HEK293 (cell line): ENCODE results near the gene HIVEP2.

ENCODE experiments used
- CTCF ChIA-PET: fragments of 350-600 bp; formaldehyde crosslinking; extraction: SDS; loops from one replicate; lab custom pipeline; 2021; ENCODE audit warnings: antibody characterized with exemption; lab: Yijun Ruan, JAX
- POLR2A ChIA-PET: fragments of 300-600 bp; formaldehyde crosslinking; extraction: SDS; loops from one replicate; lab custom pipeline; 2020; ENCODE audit warnings: antibody characterized with exemption, inconsistent platforms; lab: Yijun Ruan, JAX
- H3K27ac ChIP-seq: fragments of 200-500 bp; sonication (Bioruptor generic); 2 replicates; pipeline ENCODE4 v1.5.1; 2014; ENCODE audit warnings: low read depth, low read length, control low read depth, inconsistent platforms; ENCODE audit errors: extremely low read depth
- H3K36me3 ChIP-seq, 2 experiments: fragments of 200-500 bp in 1 of 2; sonication (Bioruptor generic) in 1 of 2; 1 replicate in 1 of 2; 2 replicates in 1 of 2; pipeline ENCODE4 v1.5.1; 2014 to 2017; ENCODE audit warnings: inconsistent platforms in 2 of 2, low read length in 2 of 2; ENCODE audit not compliant: control insufficient read depth in 2 of 2, insufficient read depth in 1 of 2
- H3K4me1 ChIP-seq: fragments of 200-500 bp; sonication (Bioruptor generic); 2 replicates; pipeline ENCODE4 v1.5.1; 2014; ENCODE audit warnings: mild to moderate bottlenecking, low read length, inconsistent platforms; ENCODE audit not compliant: control insufficient read depth, insufficient read depth
- H3K4me3 ChIP-seq: 2 replicates; pipeline ENCODE4 v1.5.1; 2011; ENCODE audit warnings: low read depth, mild to moderate bottlenecking, control low read depth, low read length, moderate library complexity
- H3K9me3 ChIP-seq: fragments of 200-500 bp; sonication (Bioruptor generic); 2 replicates; pipeline ENCODE4 v1.5.1; 2014; ENCODE audit warnings: low read depth, low read length, inconsistent platforms; ENCODE audit not compliant: control insufficient read depth, insufficient read depth
- EGR2 ChIP-seq: fragments of 450-650 bp; formaldehyde crosslinking; IDR thresholded peaks from 2 replicates; pipeline ENCODE4 v1.5.1; 2016; ENCODE audit warnings: low read depth, missing biosample characterization, missing genetic modification characterization
- ELK4 ChIP-seq: IDR thresholded peaks from 2 replicates; pipeline ENCODE4 v1.6.1; 2011; ENCODE audit warnings: mild to moderate bottlenecking, low read depth, low read length, borderline replicate concordance
- FEZF1 ChIP-seq: fragments of 450-650 bp; formaldehyde crosslinking; IDR thresholded peaks from 2 replicates; pipeline ENCODE4 v1.5.1; 2016; ENCODE audit warnings: missing biosample characterization, missing genetic modification characterization
- GLIS2 ChIP-seq: fragments of 450-650 bp; formaldehyde crosslinking; IDR thresholded peaks from 2 replicates; pipeline ENCODE4 v1.5.1; 2016; ENCODE audit warnings: missing biosample characterization, missing genetic modification characterization
- INSM2 ChIP-seq: fragments of 450-650 bp; formaldehyde crosslinking; IDR thresholded peaks from 2 replicates; pipeline ENCODE4 v1.5.1; 2016; ENCODE audit warnings: missing biosample characterization, missing genetic modification characterization
- MZF1 ChIP-seq: fragments of 450-650 bp; formaldehyde crosslinking; IDR thresholded peaks from 2 replicates; pipeline ENCODE4 v1.5.1; 2017; ENCODE audit warnings: missing biosample characterization, missing genetic modification characterization, borderline replicate concordance
- REPIN1 ChIP-seq: fragments of 450-650 bp; formaldehyde crosslinking; IDR thresholded peaks from 2 replicates; pipeline ENCODE4 v1.5.1; 2017; ENCODE audit warnings: missing biosample characterization, missing genetic modification characterization, low read depth
- SP7 ChIP-seq: fragments of 450-650 bp; formaldehyde crosslinking; IDR thresholded peaks from 2 replicates; pipeline ENCODE4 v1.5.1; 2016; ENCODE audit warnings: missing biosample characterization, missing genetic modification characterization
- TCF7L2 ChIP-seq: IDR thresholded peaks from 2 replicates; pipeline ENCODE4 v1.6.1; 2011; ENCODE audit warnings: low read depth, mild to moderate bottlenecking, inconsistent platforms, low read length, moderate library complexity, borderline replicate concordance
- ZBTB21 ChIP-seq: fragments of 450-650 bp; formaldehyde crosslinking; IDR thresholded peaks from 2 replicates; pipeline ENCODE4 v1.5.1; 2017; ENCODE audit warnings: missing biosample characterization, missing genetic modification characterization
- ZBTB7A ChIP-seq: fragments of 450-650 bp; formaldehyde crosslinking; IDR thresholded peaks from 2 replicates; pipeline ENCODE4 v1.5.1; 2016; ENCODE audit warnings: low read depth, missing biosample characterization, missing genetic modification characterization
- ZFP3 ChIP-seq: fragments of 450-650 bp; formaldehyde crosslinking; IDR thresholded peaks from 2 replicates; pipeline ENCODE4 v1.5.1; 2016; ENCODE audit warnings: low read depth, missing biosample characterization, missing genetic modification characterization
- ZFP69B ChIP-seq: fragments of 450-650 bp; formaldehyde crosslinking; IDR thresholded peaks from 2 replicates; pipeline ENCODE4 v1.5.1; 2016; ENCODE audit warnings: missing biosample characterization, missing genetic modification characterization
- ZNF19 ChIP-seq: fragments of 450-650 bp; formaldehyde crosslinking; IDR thresholded peaks from 2 replicates; pipeline ENCODE4; 2016; ENCODE audit warnings: missing biosample characterization, missing genetic modification characterization, low read depth
- ZNF2 ChIP-seq: fragments of 450-650 bp; formaldehyde crosslinking; IDR thresholded peaks from 2 replicates; pipeline ENCODE4 v1.5.1; 2016; ENCODE audit warnings: missing biosample characterization, missing genetic modification characterization
- ZNF24 ChIP-seq: fragments of 450-650 bp; formaldehyde crosslinking; IDR thresholded peaks from 2 replicates; pipeline ENCODE4 v1.5.1; 2016; ENCODE audit warnings: missing biosample characterization, missing genetic modification characterization
- ZNF362 ChIP-seq: fragments of 450-650 bp; formaldehyde crosslinking; IDR thresholded peaks from 2 replicates; pipeline ENCODE4 v1.5.1; 2016; ENCODE audit warnings: missing biosample characterization, missing genetic modification characterization
- ZNF366 ChIP-seq: fragments of 450-650 bp; formaldehyde crosslinking; conservative IDR thresholded peaks from 2 replicates; pipeline ENCODE4 v1.5.1; 2016; ENCODE audit warnings: missing biosample characterization, missing genetic modification characterization
- ZNF37A ChIP-seq: fragments of 450-650 bp; IDR thresholded peaks from 2 replicates; pipeline ENCODE4 v1.5.1; 2018; ENCODE audit warnings: missing biosample characterization, missing genetic modification characterization
- ZNF488 ChIP-seq: fragments of 450-650 bp; formaldehyde crosslinking; IDR thresholded peaks from 2 replicates; pipeline ENCODE4 v1.5.1; 2016; ENCODE audit warnings: missing biosample characterization, missing genetic modification characterization
- ZNF513 ChIP-seq: fragments of 450-650 bp; IDR thresholded peaks from 2 replicates; pipeline ENCODE4 v1.5.1; 2018; ENCODE audit warnings: missing biosample characterization, missing genetic modification characterization
- ZNF544 ChIP-seq: fragments of 450-650 bp; formaldehyde crosslinking; IDR thresholded peaks from 2 replicates; pipeline ENCODE4 v1.5.0; 2017; ENCODE audit warnings: missing biosample characterization, missing genetic modification characterization
- ZNF585B ChIP-seq: fragments of 450-650 bp; formaldehyde crosslinking; IDR thresholded peaks from 2 replicates; pipeline ENCODE4 v1.5.1; 2016; ENCODE audit warnings: missing biosample characterization, missing genetic modification characterization
- ZNF664 ChIP-seq: fragments of 450-650 bp; formaldehyde crosslinking; IDR thresholded peaks from 2 replicates; pipeline ENCODE4 v1.5.1; 2016; ENCODE audit warnings: missing biosample characterization, missing genetic modification characterization
- ZNF677 ChIP-seq: fragments of 450-650 bp; IDR thresholded peaks from 2 replicates; pipeline ENCODE4 v1.5.0; 2018; ENCODE audit warnings: missing biosample characterization, mild to moderate bottlenecking, missing genetic modification characterization, moderate library complexity
- ZNF76 ChIP-seq: fragments of 450-650 bp; formaldehyde crosslinking; IDR thresholded peaks from 2 replicates; pipeline ENCODE4; 2016; ENCODE audit warnings: low read depth, missing biosample characterization, missing genetic modification characterization, borderline replicate concordance
- ZNF792 ChIP-seq: fragments of 450-650 bp; formaldehyde crosslinking; IDR thresholded peaks from 2 replicates; pipeline ENCODE4 v1.5.1; 2016; ENCODE audit warnings: missing biosample characterization, missing genetic modification characterization
- ZSCAN30 ChIP-seq: fragments of 450-650 bp; IDR thresholded peaks from 2 replicates; pipeline ENCODE4 v1.5.1; 2018; ENCODE audit warnings: missing biosample characterization, mild to moderate bottlenecking, missing genetic modification characterization, moderate library complexity
- ZSCAN5A ChIP-seq: fragments of 450-650 bp; formaldehyde crosslinking; IDR thresholded peaks from 2 replicates; pipeline ENCODE4 v1.5.1; 2016; ENCODE audit warnings: missing biosample characterization, missing genetic modification characterization
- ZXDB ChIP-seq: fragments of 450-650 bp; formaldehyde crosslinking; IDR thresholded peaks from 2 replicates; pipeline ENCODE4 v1.5.1; 2016; ENCODE audit warnings: missing biosample characterization, missing genetic modification characterization

The HIVEP2 gene

GRCh38 chr6:142761756-142762155 is 183.2 kb downstream of the HIVEP2 start (continued):
- no peak for TF ChIP-seq ZNF37A
- no peak for TF ChIP-seq ZSCAN5A (tag by site-specific recombination)
- TF ChIP-seq ZSCAN30 = no peak
- TF ChIP-seq ZNF792 (tag by site-specific recombination) = no peak
- TF ChIP-seq ZFP3 (tag by site-specific recombination) = no peak
- TF ChIP-seq INSM2 (tag by site-specific recombination) = no peak
- TF ChIP-seq ZBTB7A (tag by site-specific recombination) = no peak
- no peak for TF ChIP-seq TCF7L2
- TF ChIP-seq ZNF664 (tag by site-specific recombination) = no peak

DNA sequence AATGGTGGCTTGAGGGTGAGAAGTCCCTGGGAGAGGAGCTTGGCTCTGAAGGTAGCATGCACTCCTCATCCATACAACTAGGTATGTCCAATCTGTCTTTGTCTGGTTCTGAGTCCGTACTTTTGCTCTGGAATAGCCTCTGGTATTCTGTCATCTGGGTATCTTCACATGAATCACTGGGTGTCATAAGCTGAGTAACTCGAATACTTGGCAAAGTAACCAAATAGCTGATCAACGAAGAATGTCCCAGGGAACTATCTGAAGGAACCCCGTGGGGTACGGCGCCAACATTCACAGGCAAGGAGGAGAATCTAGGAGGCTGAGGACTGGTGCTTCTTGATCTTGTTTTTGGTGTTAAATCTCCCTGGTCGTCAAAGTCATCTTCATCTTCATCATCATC is 184.8 kb downstream of the HIVEP2 start:
- TF ChIP-seq ZNF19 (no peak), ZNF585B (tag by site-specific recombination) (no peak), FEZF1 (tag by site-specific recombination) (no peak), REPIN1 (tag by site-specific recombination) (no peak), ZNF362 (tag by site-specific recombination) (no peak), ZFP69B (tag by site-specific recombination) (no peak), ZXDB (tag by site-specific recombination) (no peak), ZNF513 (tag by site-specific recombination) (peak; percentile 85), ELK4 (no peak)
- no peak overlapping the region for H3K4me3 ChIP-seq
- H3K9me3 ChIP-seq = no peaks in the 10 kb centered on the region
- CTCF ChIA-PET = no interaction called here
- H3K36me3 ChIP-seq = peaks cover 0 to 35% of the 10 kb centered on the region in 2 experiments
- POLR2A ChIA-PET = no interaction called here
- H3K27ac ChIP-seq = no peak overlapping the region
- H3K4me1 ChIP-seq = no peaks in the 10 kb centered on the region

DNA sequence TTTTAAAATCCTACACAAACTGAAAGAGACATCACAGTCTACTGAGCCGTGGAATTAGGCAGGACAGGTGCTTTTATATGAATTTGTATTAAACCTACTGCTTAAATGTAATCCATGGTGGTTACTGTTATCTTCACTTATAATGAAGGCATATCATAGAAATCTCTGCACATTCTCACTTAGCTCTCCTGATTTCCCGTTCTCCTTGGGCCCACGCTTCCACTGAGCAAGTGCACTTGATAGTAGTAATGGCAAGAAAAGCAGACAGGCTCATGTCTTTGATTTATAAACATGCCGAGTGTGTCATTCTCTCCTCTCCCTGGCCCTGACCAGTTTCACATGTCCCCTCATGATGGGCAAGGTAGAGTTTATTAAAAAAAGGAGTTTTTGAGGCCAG is 186.3 kb downstream of the HIVEP2 start:
- ChIA-PET POLR2A (no interaction called here), CTCF (no interaction called here)
- H3K4me3 ChIP-seq = no peak overlapping the region
- H3K36me3 ChIP-seq = peaks cover 0 to 37% of the 10 kb centered on the region in 2 experiments
- H3K9me3 ChIP-seq = no peaks in the 10 kb centered on the region
- no peak overlapping the region for H3K27ac ChIP-seq
- H3K4me1 ChIP-seq = no peaks in the 10 kb centered on the region
- no peak for TF ChIP-seq ZNF76 (tag by site-specific recombination)
- no peak for TF ChIP-seq ZBTB21
- TF ChIP-seq ZNF24 (tag by site-specific recombination) = no peak
- no peak for TF ChIP-seq ZNF677 (tag by site-specific recombination)
- no peak for TF ChIP-seq ZSCAN30
- TF ChIP-seq ZNF544 (tag by site-specific recombination) = no peak
- TF ChIP-seq EGR2 (tag by site-specific recombination) = no peak
- TF ChIP-seq ZNF488 (tag by site-specific recombination) = no peak
- TF ChIP-seq ZNF366 (tag by site-specific recombination) = no peak
- TF ChIP-seq GLIS2 (tag by site-specific recombination) = no peak
- TF ChIP-seq ZFP69B (tag by site-specific recombination) = no peak
- TF ChIP-seq MZF1 = no peak
- no peak for TF ChIP-seq ZNF2
- no peak for TF ChIP-seq SP7 (tag by site-specific recombination)
